ENCODE measurements around the gene VWF.

VWF gene

GRCh38 chr12:5973461-5974115 is 150.9 kb downstream of the VWF start:
- no peak for DNase-seq

DNA sequence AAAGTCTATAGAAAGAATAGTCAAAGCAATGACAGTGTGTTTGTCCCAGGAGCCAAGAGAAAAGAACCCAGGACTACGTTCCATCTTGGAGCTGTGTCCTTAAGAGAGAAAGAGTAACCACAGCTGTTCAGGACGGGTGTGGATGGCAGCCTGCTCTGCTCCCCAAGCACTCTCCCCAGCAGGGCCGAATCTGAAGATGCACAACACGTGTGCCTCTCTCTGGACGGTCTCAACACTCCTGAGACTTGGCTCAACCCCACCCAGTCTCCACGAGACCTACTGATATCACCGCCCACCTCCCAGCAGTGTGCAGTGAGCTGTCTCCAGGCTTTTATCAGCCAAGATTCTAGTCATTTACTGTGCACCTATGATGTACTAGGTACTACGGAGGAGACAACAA is 152.1 kb downstream of the VWF start:
- DNase-seq = no peak

DNA sequence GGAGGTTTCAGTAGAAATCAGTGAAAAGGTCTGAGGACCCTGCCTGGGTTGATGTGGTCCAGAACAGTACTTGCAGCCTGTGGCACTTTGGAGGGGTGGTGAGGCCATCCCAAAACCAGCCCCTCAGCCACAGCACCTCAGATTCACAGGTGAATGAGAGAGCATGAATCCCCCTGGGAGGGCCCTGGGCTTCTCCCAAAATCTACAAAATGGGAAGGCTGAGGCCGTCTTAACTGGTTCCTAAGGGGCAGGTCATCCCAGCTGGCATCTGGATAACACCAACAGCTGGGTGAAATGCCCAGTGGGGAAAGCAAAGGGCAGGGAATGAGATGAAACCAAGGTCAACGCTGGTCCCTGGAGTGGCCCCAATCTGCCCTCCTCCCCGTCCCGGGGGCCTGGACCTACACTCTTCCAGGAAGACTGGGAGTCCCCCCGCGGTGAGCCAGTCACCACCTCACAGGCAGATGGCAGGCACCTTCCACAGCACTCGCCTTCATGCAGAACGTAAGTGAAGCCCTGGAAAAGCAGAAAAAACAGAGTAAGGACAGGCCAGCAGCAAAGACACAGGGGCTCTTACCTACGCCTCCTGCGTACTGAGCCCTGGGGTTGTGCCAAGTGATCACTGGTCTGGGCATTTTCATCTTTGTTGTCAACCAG is 153.1 kb downstream of the VWF start:
- DNase-seq = no peak

- DNase-seq = no peak
These were observed 154.3 kb downstream of the VWF start for GRCh38 chr12:5969974-5970690.

DNA sequence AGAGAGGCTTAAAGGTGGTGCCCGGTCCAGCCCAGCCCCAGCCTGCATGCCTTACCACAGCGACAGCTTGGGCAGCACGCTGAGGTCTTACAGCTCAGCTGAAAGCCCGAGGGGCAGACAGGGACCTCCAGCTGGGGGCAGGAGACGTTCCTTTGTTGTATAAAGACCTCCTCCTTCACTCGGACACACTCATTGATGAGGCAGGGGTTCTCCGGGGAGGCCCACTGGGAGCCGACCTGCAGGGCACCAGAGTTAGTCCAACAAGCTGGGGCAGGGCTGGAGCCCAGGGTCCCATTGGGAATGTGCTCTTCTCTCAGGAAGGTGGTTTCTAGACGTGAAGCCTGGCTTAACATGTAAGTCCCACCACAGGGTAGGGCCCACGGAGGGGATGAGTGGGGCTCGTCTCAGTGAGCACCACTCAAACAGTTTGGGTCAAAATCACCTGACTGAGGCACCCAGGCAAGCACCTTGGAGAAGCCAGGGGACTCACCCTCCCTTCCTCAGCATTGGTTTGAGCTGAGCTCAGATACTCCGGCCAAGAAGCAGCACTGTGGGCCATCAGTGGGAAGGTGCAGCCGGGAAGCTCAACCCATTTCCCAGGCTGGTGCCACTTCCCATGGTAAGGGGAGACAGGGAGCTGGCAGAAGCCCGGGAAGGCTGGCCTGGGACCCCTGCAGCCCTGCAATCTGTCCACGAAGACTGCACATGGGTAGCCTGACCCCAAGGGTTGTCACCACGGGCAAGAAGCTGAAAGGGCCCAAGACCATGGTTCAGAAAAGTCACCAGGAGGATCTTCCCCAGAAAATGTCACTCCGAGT is 155.1 kb downstream of the VWF start:
- DNase-seq = no peak

- no peak for DNase-seq
These were observed 156.6 kb downstream of the VWF start for GRCh38 chr12:5967645-5968415.

DNA sequence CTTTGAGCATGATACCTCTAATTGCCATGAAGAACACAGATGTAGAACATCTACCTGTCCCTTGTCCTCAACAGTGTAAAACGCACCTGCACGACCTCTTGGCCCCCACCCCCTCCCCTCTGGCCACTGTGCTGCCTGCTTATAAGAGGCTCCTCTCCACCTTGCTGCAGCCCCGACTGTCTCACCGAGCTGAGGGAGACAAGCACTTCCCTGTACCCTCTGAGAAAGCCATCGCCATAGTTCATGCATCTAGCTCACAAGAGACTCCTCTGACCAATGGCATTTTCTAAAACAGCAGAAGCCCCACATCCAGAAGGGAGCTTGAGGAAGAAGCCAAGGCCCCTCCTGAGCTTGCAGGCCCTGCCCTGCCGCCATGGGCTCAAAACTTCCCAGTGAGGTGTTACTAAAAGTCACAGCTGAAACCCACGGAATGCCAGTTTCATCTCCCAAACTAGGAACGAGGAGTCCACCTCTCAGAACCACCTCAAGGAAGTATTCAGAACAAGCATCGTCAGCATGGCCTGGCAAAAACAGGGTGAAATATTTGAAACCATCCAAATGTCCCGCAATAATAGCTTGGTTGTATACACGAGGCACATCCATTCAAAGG is 157.9 kb downstream of the VWF start:
- DNase-seq = no peak

DNA sequence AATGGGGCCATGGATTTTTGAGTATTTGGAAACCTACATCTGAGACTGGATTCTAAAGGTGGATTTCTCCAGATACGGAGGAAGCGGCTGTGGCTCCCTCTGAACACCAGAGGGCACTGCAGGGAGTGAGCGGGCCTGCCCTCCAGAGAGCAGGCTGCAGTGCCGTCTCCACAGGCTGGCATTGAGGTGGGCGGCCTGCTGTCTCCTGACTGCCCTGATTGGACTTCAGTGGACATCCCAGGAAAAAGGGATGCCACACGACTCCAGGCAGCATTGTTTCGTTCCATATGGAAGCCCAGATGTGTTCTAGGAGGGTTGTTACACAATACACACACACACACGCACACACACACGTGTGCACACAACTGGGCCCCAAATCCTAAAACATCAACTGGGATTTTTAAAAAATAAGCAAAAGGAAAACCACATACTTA is 158.5 kb downstream of the VWF start:
- DNase-seq = peak in 1 of 2 experiments; percentile 64

- DNase-seq = no peak
These were observed 159.3 kb downstream of the VWF start for GRCh38 chr12:5964913-5965900.

DNA sequence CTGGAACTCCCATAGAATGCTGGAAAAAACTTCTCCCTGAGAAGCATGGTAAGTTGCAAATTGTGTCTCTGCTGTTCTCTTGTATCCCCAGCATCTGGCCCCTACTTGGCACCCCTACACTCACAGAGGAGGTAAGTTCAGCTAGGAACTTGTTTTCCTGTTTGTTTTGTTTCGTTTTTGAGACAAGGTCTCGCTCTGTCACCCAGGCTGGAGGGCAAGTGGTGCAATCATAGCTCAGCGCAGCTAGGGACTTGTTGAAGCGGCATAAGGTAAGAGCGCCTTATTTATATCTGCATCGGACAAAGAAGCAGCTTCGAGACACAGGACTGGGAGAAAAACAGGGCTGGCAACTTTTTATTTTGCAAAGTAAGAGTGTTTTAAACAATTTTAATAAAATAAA is 161.0 kb downstream of the VWF start:
- DNase-seq = no peak

DNA sequence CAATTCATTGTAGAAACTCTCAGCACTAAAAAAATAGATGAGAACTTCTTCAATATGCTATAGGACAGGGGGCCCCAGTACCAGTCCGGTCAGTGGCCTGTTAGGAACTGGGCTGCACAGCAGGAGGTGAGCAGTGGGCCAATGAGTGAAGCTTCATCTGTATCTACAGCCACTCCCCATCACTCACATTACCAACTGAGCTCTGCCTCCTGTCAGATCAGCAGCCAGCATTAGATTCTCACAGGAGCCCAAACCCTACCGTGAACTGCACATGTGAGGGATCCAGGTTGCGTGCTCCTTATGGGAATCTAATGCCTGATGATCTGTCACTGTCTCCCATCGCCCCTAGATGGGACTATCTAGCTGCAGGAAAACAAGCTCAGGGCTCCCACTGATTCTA is 163.7 kb downstream of the VWF start:
- no peak for DNase-seq

DNA sequence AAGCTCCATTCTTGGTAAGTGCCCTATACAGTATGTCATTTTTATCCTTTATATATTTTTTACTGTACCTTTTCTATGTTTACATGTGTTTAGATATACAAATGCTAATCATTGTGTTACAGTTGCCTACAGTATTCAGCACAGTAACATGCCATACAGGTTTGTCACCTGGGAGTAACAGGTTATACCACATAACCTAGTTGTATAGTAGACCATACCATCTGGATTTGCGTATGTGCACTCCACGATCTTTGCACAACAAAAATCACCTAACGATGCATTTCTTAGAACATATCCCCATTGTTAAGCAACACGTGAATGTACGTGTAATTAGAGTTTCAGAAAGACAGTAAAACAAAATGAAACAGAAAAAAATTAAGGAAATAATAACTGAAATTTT is 167.5 kb downstream of the VWF start:
- DNase-seq = no peak

- no peak for DNase-seq
These were observed 169.8 kb downstream of the VWF start for GRCh38 chr12:5954661-5955060.

GRCh38 chr12:5953835-5954586 is 170.5 kb downstream of the VWF start:
- DNase-seq = no peak

GRCh38 chr12:5952031-5952430 is 172.4 kb downstream of the VWF start:
- no peak for DNase-seq

GRCh38 chr12:5948696-5949095 is 175.8 kb downstream of the VWF start:
- no peak for DNase-seq

DNA sequence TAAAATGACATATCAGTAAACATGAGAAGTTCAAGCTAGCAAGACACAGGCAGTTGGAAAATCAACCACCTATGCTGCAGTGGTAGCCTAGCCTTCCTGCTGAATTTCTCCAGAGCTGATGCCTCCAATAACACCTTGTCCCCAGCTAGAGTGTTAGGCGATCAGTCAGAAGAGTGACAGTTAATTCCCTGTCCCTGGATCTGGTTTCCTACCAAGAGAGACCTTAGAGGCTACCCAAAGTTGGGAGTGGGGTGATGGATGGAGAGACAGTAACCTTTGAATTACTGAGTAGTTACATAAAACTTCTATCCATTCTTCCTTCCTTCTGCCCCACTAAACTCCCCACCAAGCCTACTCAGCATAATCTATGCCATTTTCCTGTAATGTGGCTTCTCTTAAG is 177.5 kb downstream of the VWF start:
- DNase-seq = no peak

GRCh38 chr12:5946388-5946787 is 178.1 kb downstream of the VWF start:
- no peak for DNase-seq

DNA sequence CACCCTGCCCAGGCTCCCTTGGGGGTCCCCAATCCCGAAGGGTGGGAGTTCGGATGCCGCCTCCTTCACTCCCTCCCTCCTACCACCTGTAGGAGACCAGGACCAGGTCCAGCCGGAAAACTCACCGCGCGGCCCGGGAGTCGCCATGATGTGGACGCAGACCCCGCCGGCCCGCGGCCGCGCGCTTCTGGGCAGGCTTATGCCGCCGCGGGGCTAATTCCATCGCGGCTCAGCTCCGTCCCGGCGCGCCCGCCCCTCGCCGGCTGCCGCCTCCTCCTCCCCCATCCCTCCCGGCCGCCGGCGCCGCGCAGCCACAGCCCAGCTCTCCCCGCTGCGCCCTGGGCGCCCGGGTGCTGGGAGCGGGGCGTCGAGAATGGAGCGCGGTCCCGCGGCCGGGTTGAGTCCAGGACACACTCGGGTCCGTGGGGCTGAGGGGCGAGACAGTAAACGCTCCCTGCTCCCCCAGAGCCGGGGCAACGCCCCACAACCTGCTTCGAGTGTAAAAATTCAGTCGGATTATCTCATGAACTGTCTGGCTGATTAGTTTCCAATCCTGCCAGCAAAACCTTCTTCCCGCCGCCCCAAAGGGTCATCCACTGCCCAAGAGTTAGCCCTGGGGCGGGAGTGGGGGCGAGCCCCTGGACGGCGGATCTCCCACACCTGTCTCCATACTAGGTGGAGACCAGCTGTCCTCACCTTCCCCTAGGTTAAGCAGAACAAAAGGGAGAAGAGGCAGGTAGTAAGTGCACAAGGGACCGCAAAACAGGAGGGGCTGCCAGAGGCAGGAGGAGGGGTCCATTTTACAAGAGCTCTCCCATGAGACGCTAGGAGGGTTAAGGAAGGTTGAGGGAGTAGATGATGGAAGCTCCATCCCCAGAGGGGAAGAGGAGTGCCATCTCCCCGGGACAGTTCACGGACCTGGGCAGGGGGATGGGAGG is 179.1 kb downstream of the VWF start, which contains the start of gene ANO2:
ANO2 (minus strand) TSS at position 189 of the 938 bp plus-strand sequence; CDS start at position 147, 42 bp downstream.
- DNase-seq = no peak
